Body of pancreas (tissue), 4 donors: ENCODE data around the gene LAMP1.

Experiments used
- POLR2A ChIP-seq, 3 donors: fragments of 450-650 bp; IDR thresholded peaks; one replicate each; pipeline ENCODE4 v1.6.1; 2016; ENCODE audit warnings: antibody characterized with exemption in 3 of 3, mild to moderate bottlenecking in 2 of 3
- TF ChIP-seq, protein P1 (sequence below), 7 experiments: fragments of 450-650 bp in 4 of 7; fragments of 200-600 bp in 3 of 7; sonication (generic) in 3 of 7; IDR thresholded peaks; one replicate each; pipeline ENCODE4 v1.5.1; 2016 to 2019; ENCODE audit warnings: antibody characterized with exemption in 7 of 7

DNA sequence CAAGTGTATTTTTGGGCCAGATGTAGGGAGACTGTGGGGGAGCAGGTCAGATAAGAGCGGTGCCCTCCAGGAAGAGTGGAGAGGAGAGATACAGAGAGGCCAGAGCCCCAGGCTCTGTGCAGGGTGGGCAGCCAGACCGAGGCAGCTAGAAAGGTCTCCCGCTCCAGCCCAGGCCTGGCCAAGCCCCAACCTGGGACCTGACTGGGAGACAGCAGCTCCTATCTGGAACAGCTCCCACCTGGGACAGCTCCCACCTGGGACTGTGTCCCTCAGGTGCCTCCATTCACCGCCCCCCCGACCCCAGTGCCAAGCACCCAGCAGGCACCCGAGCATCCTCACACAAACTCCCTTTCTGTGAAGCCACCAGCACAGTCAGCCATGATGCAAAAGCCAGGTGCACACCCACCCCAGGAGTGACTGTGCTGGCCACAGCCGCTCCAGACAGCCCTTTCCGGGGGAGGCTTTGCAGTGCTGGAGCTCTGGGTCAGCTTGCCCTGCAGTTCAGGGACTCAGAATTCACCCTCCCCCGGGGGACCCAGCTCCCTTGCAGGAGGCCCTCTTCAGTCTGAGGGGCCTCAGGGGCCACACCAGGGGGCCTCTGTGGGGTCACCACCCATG, 69.0 kb downstream of the LAMP1 start:
- TF ChIP-seq, protein P1, sequence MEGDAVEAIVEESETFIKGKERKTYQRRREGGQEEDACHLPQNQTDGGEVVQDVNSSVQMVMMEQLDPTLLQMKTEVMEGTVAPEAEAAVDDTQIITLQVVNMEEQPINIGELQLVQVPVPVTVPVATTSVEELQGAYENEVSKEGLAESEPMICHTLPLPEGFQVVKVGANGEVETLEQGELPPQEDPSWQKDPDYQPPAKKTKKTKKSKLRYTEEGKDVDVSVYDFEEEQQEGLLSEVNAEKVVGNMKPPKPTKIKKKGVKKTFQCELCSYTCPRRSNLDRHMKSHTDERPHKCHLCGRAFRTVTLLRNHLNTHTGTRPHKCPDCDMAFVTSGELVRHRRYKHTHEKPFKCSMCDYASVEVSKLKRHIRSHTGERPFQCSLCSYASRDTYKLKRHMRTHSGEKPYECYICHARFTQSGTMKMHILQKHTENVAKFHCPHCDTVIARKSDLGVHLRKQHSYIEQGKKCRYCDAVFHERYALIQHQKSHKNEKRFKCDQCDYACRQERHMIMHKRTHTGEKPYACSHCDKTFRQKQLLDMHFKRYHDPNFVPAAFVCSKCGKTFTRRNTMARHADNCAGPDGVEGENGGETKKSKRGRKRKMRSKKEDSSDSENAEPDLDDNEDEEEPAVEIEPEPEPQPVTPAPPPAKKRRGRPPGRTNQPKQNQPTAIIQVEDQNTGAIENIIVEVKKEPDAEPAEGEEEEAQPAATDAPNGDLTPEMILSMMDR (IDR thresholded peaks at IDR 0.05) = no peak
- TF ChIP-seq POLR2A (IDR thresholded peaks at IDR 0.05) = no peak
